ENCODE measurements around the gene TSC22D1.

TSC22D1 gene

GRCh38 chr13:44449999-44450821 is 125.9 kb downstream of the TSC22D1 start:
- DNase-seq, result no peak

GRCh38 chr13:44448875-44449274 is 127.3 kb downstream of the TSC22D1 start:
- no peak for DNase-seq

- DNase-seq, result no peak
Observed at GRCh38 chr13:44448373-44448772, 127.8 kb downstream of the TSC22D1 start.

GRCh38 chr13:44447783-44448321 is 128.3 kb downstream of the TSC22D1 start:
- no peak for DNase-seq

- DNase-seq, result no peak
Observed at GRCh38 chr13:44440046-44440608, 136.0 kb downstream of the TSC22D1 start.

GRCh38 chr13:44439452-44440024 is 136.6 kb downstream of the TSC22D1 start:
- DNase-seq, result no peak

- no peak for DNase-seq
Observed at GRCh38 chr13:44438234-44438579, 137.9 kb downstream of the TSC22D1 start.

GRCh38 chr13:44437356-44438233 is 138.5 kb downstream of the TSC22D1 start:
- DNase-seq, result no peak

- peak; percentile 26 for DNase-seq
Observed at GRCh38 chr13:44436589-44437337, 139.4 kb downstream of the TSC22D1 start.

GRCh38 chr13:44435919-44436510 is 140.1 kb downstream of the TSC22D1 start:
- no peak for DNase-seq

GRCh38 chr13:44435142-44435918 is 140.8 kb downstream of the TSC22D1 start:
- peak; percentile 89 for DNase-seq

- no peak for DNase-seq
Observed at GRCh38 chr13:44434766-44435141, 141.4 kb downstream of the TSC22D1 start.

GRCh38 chr13:44433863-44434765 is 142.0 kb downstream of the TSC22D1 start:
- DNase-seq, result no peak

- DNase-seq, result no peak
Observed at GRCh38 chr13:44432650-44433049, 143.5 kb downstream of the TSC22D1 start.

GRCh38 chr13:44431150-44431549 is 145.0 kb downstream of the TSC22D1 start:
- DNase-seq, result no peak

GRCh38 chr13:44429311-44429710 is 146.8 kb downstream of the TSC22D1 start:
- DNase-seq, result no peak

GRCh38 chr13:44426461-44426860 is 149.7 kb downstream of the TSC22D1 start:
- DNase-seq, result no peak

- no peak for DNase-seq
Observed at GRCh38 chr13:44425815-44426078, 150.4 kb downstream of the TSC22D1 start.

- no peak for DNase-seq
Observed at GRCh38 chr13:44425041-44425814, 150.9 kb downstream of the TSC22D1 start.
